NOMO-1 (cell line): ENCODE data around the gene PMM1.

ENCODE experiments used
- DNase-seq, 2 experiments: peaks; one replicate each; lab custom pipeline; 2025; ENCODE audit not compliant: unreplicated experiment in 2 of 2; lab: John Stamatoyannopoulos, UW

Gene PMM1

GRCh38 chr22:41539146-41540005 is 50.3 kb downstream of the PMM1 start:
- no peak for DNase-seq

GRCh38 chr22:41538583-41538982 is 51.1 kb downstream of the PMM1 start:
- DNase-seq: no peak

GRCh38 chr22:41537203-41537602 is 52.4 kb downstream of the PMM1 start:
- DNase-seq: no peak

- DNase-seq: no peak
Observed at GRCh38 chr22:41535244-41535643, 54.4 kb downstream of the PMM1 start.

GRCh38 chr22:41534219-41534618 is 55.4 kb downstream of the PMM1 start:
- DNase-seq: no peak

- DNase-seq: peak; percentile 40 to 45
Observed at GRCh38 chr22:41532908-41533825, 56.5 kb downstream of the PMM1 start.

GRCh38 chr22:41531715-41532477 is 57.7 kb downstream of the PMM1 start:
- DNase-seq: no peak

- DNase-seq: no peak
Observed at GRCh38 chr22:41530890-41531714, 58.5 kb downstream of the PMM1 start.

- no peak for DNase-seq
Observed at GRCh38 chr22:41528938-41529561, 60.6 kb downstream of the PMM1 start.

- DNase-seq: no peak
Observed at GRCh38 chr22:41528132-41528766, 61.4 kb downstream of the PMM1 start.
